RCC 7860 (cell line): ENCODE measurements around the gene SGMS1.

Experiments
- DNase-seq: peaks from one replicate; pipeline ENCODE4 v3.0.0-alpha.2; 2015; ENCODE audit warnings: low spot score
- FAIRE-seq: peaks from 2 replicates; lab custom pipeline; 2012; peaks lifted over from hg19 to GRCh38; lab: Jason Lieb, UNC

Gene SGMS1

DNA sequence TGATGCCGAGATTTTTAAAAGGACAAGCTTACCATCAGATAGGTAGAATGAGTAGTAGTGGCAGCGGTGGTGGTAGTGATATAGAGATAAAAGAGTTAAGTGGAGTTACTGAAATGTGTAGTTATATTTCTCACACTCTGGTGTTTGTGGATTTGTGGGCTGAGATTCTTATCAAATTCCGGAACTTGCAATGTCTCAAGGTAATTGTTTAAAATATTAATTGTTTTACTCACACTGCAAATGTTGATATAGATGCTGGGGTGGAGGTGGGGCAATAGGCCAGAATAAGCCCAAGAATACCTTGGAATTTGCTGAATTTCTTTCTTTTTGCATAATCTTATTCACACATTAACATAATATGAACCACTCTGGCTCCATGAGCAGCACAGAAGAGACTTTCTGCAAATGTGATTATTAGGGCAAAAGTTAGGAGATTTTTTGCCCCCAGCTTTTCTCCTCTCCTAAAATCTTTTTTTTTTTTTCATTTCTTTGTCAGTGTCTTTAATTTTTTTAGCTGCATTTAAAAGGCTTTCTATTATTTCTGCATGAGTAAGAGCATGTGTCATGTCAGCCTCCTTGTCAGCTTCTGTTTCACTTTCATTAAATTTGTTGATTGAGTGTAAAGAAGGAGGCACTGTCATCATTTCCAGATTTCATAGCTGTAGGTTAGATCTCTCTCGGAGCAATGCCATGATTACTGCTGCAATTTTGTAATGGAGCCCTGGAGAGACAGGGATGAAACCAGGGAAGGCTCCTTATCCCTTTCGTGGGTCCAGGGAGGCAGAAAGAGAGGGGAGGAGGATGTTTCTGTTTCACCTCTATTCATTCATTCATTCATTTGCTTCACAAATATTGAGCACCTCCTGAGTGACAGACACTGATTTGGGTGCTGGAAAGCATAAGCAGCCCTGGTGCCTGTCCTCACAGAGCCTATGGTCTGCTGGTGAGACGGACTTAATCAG lies 13.1 kb upstream of the SGMS1 start:
- DNase-seq (no peak), FAIRE-seq (no peak)

GRCh38 chr10:50635286-50635685 lies 11.5 kb upstream of the SGMS1 start:
- DNase-seq (no peak), FAIRE-seq (no peak)

DNA sequence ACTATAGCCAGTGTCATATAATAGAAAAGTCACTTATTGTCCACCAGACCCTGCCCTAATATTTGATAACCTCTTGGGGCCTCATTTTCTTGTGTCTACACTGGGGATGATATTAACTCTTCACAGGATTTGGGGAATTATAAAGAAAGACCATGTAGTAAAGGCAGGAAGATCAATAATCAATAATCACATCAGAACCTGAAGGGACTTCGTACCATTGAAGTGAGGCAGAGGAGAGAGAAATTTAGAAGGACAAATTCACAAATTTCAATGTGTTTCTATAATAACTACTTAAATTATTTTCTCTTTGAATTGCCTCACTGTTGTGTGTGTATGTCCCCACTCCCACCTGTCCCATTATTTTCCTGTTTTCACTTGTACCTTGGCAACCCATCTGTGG lies 10.7 kb upstream of the SGMS1 start:
- DNase-seq (no peak), FAIRE-seq (no peak)

- FAIRE-seq: no peak
- no peak for DNase-seq
Measured at GRCh38 chr10:50631052-50631451, 7.3 kb upstream of the SGMS1 start.

GRCh38 chr10:50629495-50630122 lies 5.9 kb upstream of the SGMS1 start:
- FAIRE-seq (no peak), DNase-seq (no peak)

DNA sequence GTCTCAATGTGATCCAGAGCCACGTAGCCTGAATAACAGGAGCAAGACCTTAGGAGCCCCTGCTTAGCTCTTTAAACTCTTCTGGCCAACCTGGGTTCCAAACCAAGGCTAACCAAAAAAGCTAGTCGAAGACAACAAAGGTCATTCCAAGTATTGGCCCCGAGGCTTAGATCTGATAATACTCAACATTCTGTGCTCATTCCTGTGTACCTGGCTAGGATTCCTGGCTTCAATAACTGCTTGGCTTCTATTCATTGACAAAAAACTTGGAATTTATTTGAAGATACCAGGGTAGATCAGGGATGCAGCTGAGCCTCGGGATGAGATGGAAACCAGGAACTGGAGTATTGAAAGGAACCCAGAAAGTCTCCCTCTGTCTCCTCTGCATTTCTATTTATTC lies 4.1 kb upstream of the SGMS1 start:
- no peak for FAIRE-seq
- DNase-seq: no peak

DNA sequence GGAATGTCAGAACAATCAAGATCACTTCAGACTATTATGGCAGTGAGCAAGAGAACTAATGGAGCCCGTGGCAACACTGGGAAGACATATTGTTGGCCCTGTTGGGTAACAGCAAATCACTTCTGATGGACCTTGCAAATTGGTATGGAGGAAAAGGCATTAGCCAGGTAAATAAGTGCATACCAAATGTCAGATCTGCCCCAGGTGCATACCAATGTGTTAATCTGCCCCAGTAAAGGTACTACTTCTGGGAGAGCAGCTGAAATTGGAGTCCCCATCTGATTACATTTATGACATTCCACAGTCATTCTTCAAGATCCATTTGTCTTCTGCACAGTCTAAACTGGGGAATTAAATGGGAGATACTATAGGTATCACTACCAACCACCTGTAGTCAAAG lies 3.7 kb upstream of the SGMS1 start:
- DNase-seq (no peak), FAIRE-seq (no peak)

- FAIRE-seq: no peak
- DNase-seq: no peak
Measured at GRCh38 chr10:50625649-50626132, 1.9 kb upstream of the SGMS1 start.

DNA sequence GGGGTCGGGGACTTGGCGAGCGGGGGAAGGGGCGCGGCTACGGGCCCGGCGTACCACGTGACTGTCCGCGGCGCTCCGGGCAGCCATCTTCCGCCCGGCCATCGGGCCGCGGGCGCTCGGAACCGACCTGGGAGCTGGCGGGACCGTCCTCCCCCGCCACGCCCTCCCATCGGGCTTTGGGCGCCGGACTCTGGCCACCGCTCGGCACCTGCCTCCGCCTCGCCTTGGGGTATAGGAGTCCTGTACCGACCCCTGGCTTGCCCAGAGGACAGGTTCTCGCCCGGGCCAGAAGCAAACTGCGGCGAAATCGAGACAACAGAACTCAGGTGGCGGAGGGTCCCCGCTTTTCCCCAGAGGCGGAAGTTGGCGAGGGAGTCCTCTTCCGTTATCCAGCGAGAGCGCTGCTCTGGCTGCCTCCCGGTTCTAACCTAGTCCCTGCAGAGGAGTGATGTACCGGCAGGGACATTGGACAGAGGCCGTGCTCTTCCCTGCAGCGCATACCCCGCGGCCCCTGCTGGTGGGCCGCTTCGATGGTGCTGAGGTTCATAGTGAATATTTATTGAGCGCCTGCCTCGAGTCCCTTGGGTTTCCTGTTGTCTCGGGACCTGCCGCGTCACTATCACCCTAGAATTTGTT lies 1.2 kb upstream of the SGMS1 start:
- FAIRE-seq: no peak

GRCh38 chr10:50624413-50624865 lies 683 bp upstream of the SGMS1 start:
- DNase-seq (peak; percentile 86), FAIRE-seq (peak; percentile 16)

More for the DNA sequence above, 1.2 kb upstream of the SGMS1 start:
- peak; percentile 72 for DNase-seq

DNA sequence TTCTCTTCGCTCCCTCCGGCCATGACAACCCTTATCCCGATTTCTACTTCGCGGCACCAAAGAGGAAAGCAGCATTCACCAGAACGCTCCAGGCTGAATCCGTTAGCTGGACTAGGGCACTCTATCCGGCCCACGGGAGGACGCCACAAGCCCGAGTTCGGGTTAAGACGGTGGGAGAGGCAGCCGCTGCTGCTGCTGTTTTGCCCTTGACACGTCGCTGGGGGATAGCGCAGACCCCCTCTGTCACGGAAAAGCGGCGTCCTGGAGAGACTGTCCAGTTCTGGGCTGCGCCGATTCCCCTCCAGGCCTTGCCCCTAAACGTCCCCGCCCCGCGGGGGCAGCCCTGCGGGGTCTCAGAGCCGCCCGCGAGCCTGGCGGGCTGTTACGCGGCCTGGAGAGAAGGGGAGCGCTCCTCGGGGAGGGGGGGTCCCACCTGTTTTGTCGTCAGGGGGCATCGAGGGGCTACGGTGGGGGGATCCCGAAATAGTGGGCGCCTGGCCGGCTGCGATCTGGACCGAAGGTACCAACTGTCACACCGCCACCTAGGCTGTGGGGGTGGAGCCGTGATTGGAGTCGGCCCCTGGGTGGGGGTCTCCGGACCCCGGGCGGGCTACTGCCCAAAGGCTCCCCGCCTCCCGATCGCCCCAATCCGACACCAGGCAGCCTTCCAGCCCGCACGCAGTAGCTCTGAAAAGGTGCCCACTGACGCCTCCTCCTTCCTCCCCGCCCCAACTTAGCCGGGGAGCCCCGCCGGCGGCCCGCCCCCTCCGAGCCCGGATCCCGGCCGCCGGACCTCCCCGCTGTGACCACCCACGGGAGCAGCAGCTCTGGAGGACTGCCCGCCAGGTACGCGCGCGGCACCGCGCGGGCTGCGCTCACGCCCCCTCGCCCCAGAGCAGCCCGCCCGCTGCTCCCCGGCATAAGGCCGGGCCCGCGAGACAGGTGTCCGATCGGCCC lies 772 bp downstream of the SGMS1 start:
- FAIRE-seq: no peak
- DNase-seq: no peak

- DNase-seq (peak; percentile 83), FAIRE-seq (peak; percentile 72)
Measured at GRCh38 chr10:50621968-50622705, 1.6 kb downstream of the SGMS1 start.

GRCh38 chr10:50620899-50621298 lies 2.9 kb downstream of the SGMS1 start:
- FAIRE-seq (no peak), DNase-seq (no peak)

GRCh38 chr10:50619882-50620281 lies 3.9 kb downstream of the SGMS1 start:
- no peak for DNase-seq
- no peak for FAIRE-seq

- DNase-seq (no peak), FAIRE-seq (no peak)
Measured at GRCh38 chr10:50619166-50619565, 4.6 kb downstream of the SGMS1 start.

DNA sequence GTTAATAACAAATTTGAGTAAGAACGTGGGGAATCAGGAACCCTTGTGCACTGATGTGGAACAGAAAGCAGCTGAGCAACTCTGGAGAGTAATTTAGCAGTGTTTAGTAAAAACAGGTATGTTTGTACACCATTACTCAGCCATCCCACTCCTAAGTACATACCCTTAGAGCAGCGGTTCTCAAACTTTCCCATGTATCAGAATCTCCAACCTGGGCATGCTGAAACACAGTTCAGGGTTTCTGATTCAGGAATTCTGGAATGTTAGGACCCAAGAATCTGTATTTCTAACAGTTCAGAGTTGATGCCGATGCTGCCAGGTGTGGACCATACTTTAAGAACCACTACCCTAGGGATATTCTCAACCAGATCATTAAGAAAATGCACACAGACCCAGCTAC lies 5.1 kb downstream of the SGMS1 start:
- no peak for DNase-seq
- FAIRE-seq: no peak

GRCh38 chr10:50615658-50616057 lies 8.1 kb downstream of the SGMS1 start:
- no peak for DNase-seq
- FAIRE-seq: no peak

GRCh38 chr10:50614444-50615137 lies 9.2 kb downstream of the SGMS1 start:
- DNase-seq (no peak), FAIRE-seq (no peak)
